KOPT-K1 (cell line): ENCODE results near the gene KCNK16.

Experiments
- H3K27ac ChIP-seq: fragments of 200-600 bp; sonication (generic); 2 replicates; pipeline ENCODE4 v1.5.1; 2016; ENCODE audit warnings: antibody characterized with exemption, mild to moderate bottlenecking, low read depth, low read length; ENCODE audit not compliant: poor library complexity, severe bottlenecking
- H3K36me3 ChIP-seq: fragments of 200-600 bp; sonication (generic); 2 replicates; pipeline ENCODE4 v1.5.1; 2017; ENCODE audit warnings: antibody characterized with exemption, mild to moderate bottlenecking, low read length, moderate library complexity; ENCODE audit not compliant: insufficient read depth
- H3K9me3 ChIP-seq: fragments of 200-600 bp; sonication (generic); 2 replicates; pipeline ENCODE4 v1.5.1; 2017; ENCODE audit warnings: antibody characterized with exemption, low read length, mild to moderate bottlenecking; ENCODE audit not compliant: insufficient read depth, poor library complexity, severe bottlenecking

The KCNK16 gene

GRCh38 chr6:39280247-39280731, 42.2 kb downstream of the KCNK16 start:
- Histone ChIP-seq H3K36me3 (no peaks in the 10 kb centered on the region), H3K27ac (no peak overlapping the region), H3K9me3 (no peaks in the 10 kb centered on the region)

- H3K27ac ChIP-seq, result no peak overlapping the region
- H3K36me3 ChIP-seq, result no peaks in the 10 kb centered on the region
- H3K9me3 ChIP-seq, result no peaks in the 10 kb centered on the region
These were observed 43.0 kb downstream of the KCNK16 start for GRCh38 chr6:39279539-39279938.

GRCh38 chr6:39276379-39276995, 46.0 kb downstream of the KCNK16 start:
- H3K9me3 ChIP-seq, result no peaks in the 10 kb centered on the region
- no peak overlapping the region for H3K27ac ChIP-seq
- H3K36me3 ChIP-seq, result no peaks in the 10 kb centered on the region

GRCh38 chr6:39274903-39275302, 47.6 kb downstream of the KCNK16 start:
- H3K36me3 ChIP-seq, result no peaks in the 10 kb centered on the region
- H3K27ac ChIP-seq, result no peak overlapping the region
- H3K9me3 ChIP-seq, result no peaks in the 10 kb centered on the region

- H3K27ac ChIP-seq, result no peak overlapping the region
- H3K36me3 ChIP-seq, result no peaks in the 10 kb centered on the region
- no peaks in the 10 kb centered on the region for H3K9me3 ChIP-seq
These were observed 48.0 kb downstream of the KCNK16 start for GRCh38 chr6:39274471-39274870.

GRCh38 chr6:39273406-39273821, 49.1 kb downstream of the KCNK16 start:
- no peak overlapping the region for H3K27ac ChIP-seq
- no peaks in the 10 kb centered on the region for H3K9me3 ChIP-seq
- no peaks in the 10 kb centered on the region for H3K36me3 ChIP-seq

GRCh38 chr6:39269961-39270360, 52.5 kb downstream of the KCNK16 start:
- no peak overlapping the region for H3K27ac ChIP-seq
- H3K9me3 ChIP-seq, result no peaks in the 10 kb centered on the region
- H3K36me3 ChIP-seq, result no peaks in the 10 kb centered on the region

GRCh38 chr6:39268721-39269120, 53.8 kb downstream of the KCNK16 start:
- Histone ChIP-seq H3K9me3 (no peaks in the 10 kb centered on the region), H3K36me3 (no peaks in the 10 kb centered on the region), H3K27ac (no peak overlapping the region)

- no peaks in the 10 kb centered on the region for H3K9me3 ChIP-seq
- H3K27ac ChIP-seq, result no peak overlapping the region
- no peaks in the 10 kb centered on the region for H3K36me3 ChIP-seq
These were observed 54.3 kb downstream of the KCNK16 start for GRCh38 chr6:39268171-39268570.

GRCh38 chr6:39266782-39267355, 55.6 kb downstream of the KCNK16 start:
- Histone ChIP-seq H3K36me3 (no peaks in the 10 kb centered on the region), H3K9me3 (no peaks in the 10 kb centered on the region), H3K27ac (no peak overlapping the region)

GRCh38 chr6:39266375-39266774, 56.1 kb downstream of the KCNK16 start:
- Histone ChIP-seq H3K36me3 (no peaks in the 10 kb centered on the region), H3K9me3 (no peaks in the 10 kb centered on the region), H3K27ac (no peak overlapping the region)
